ENCODE data around the gene CLCA4. TPM values are rescaled to one million over a fixed set of nuclear protein-coding genes. Genes with fewer than 3 reads are reported as not detected.

CLCA4 gene
- total RNA-seq (under 1 TPM in 3 of 4 donors, not detected in 1; 0.11 to 0.21 (median 0.15) TPM), polyA plus RNA-seq (under 1 TPM in 2 of 3 donors, not detected in 1; 0.03 to 0.04 TPM)
- long read RNA-seq, donor 1, result 0 reads
- long read RNA-seq, donor 2, result 0 reads

GRCh38 chr1:86546787-86547221 lies at the start of gene CLCA4:
TSS of gene CLCA4 (plus strand) at chr1:86547078. CDS start at chr1:86547120, 42 bp downstream.
- no peak within 1 kb of the TSS for H3K4me3 ChIP-seq
- intact Hi-C loops (cut with DNase I), result no loop called here
- no peaks in the 10 kb centered on the region for H3K4me1 ChIP-seq
- ATAC-seq, result no peak
- H3K27ac ChIP-seq, result no peak within 1 kb of the TSS
- H3K27me3 ChIP-seq (ENCODE audit: insufficient read depth in 3 of 3, low read length in 2 of 3), result no peaks in the 10 kb centered on the region
- H3K36me3 ChIP-seq (ENCODE audit: insufficient read depth in 1 of 2, low read depth in 1 of 2), result no peaks in the 10 kb centered on the region
- no peak for DNase-seq
- no peaks in the 10 kb centered on the region for H3K9me3 ChIP-seq
- WGBS, 3 donors, result 52 to 55% (median 53%) methylated on average over 2 of the region's 2 CpGs
- TF ChIP-seq CTCF (IDR thresholded peaks at IDR 0.05), result no peak

GRCh38 chr1:86498281-86498680 lies 48.6 kb upstream of the CLCA4 start:
- DNase-seq (no peak), ATAC-seq (no peak)
- H3K27ac ChIP-seq, result no peak overlapping the region
- H3K27me3 ChIP-seq (ENCODE audit: insufficient read depth in 3 of 3, low read length in 2 of 3), result no peaks in the 10 kb centered on the region
- no peak for TF ChIP-seq CTCF (IDR thresholded peaks at IDR 0.05)
- WGBS, 3 donors, result 82 to 87% (median 83%) methylated on average over 3 of the region's 3 CpGs
- intact Hi-C loops (cut with DNase I), result loop anchor here in 1 of 2 donors (5.0 kb wide), 1 partner anchor 101 kb away; the partner anchor contains the start of gene ODF2L
- no peaks in the 10 kb centered on the region for H3K36me3 ChIP-seq (ENCODE audit: insufficient read depth in 1 of 2, low read depth in 1 of 2)
- H3K9me3 ChIP-seq, result no peaks in the 10 kb centered on the region
- peaks cover 5% of the 10 kb centered on the region for H3K4me1 ChIP-seq
- no peak overlapping the region for H3K4me3 ChIP-seq

DNA sequence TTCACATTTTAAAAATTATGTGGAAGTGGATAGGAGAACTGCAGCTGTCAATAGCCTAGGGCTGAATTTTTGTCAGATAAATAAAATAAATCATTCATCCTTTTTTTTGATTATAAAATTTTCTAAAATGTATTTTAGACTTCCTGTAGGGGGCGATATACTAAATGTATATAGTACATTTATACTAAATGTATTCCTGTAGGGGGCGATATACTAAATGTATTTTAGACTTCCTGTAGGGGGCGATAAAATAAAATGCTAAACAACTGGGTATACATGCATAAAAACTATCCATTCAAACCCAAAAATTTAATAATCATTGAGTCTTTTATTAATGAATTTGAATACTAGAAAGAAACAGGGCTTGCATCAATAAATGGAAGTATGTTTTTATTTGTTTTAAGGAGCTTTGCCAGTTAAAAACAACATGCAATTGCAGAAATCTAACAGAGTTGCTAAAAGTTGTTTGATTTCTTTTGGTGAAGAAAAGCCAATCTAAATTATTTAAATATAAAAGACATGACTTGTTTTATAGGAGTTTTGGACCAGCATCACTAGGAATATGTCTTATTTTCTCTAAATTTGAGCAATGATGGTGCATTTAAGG lies 46.8 kb upstream of the CLCA4 start:
- ATAC-seq (peak in 1 of 4 donors; percentile 64), DNase-seq (no peak)
- H3K4me1 ChIP-seq, result peaks cover 5% of the 10 kb centered on the region
- H3K36me3 ChIP-seq (ENCODE audit: insufficient read depth in 1 of 2, low read depth in 1 of 2), result no peaks in the 10 kb centered on the region
- H3K27me3 ChIP-seq (ENCODE audit: insufficient read depth in 3 of 3, low read length in 2 of 3), result no peaks in the 10 kb centered on the region
- H3K4me3 ChIP-seq, result no peak overlapping the region
- intact Hi-C loops (cut with DNase I), result loop anchor here in 1 of 2 donors (5.0 kb wide), 2 partner anchors 103 to 118 kb away; partner anchors contain the start of gene ODF2L
- peak; percentile 61 for TF ChIP-seq CTCF (IDR thresholded peaks at IDR 0.05)
- H3K9me3 ChIP-seq, result no peaks in the 10 kb centered on the region
- 19 to 24% (median 21%) methylated on average over 3 of the region's 3 CpGs for WGBS, 3 donors
- H3K27ac ChIP-seq, result no peak overlapping the region

DNA sequence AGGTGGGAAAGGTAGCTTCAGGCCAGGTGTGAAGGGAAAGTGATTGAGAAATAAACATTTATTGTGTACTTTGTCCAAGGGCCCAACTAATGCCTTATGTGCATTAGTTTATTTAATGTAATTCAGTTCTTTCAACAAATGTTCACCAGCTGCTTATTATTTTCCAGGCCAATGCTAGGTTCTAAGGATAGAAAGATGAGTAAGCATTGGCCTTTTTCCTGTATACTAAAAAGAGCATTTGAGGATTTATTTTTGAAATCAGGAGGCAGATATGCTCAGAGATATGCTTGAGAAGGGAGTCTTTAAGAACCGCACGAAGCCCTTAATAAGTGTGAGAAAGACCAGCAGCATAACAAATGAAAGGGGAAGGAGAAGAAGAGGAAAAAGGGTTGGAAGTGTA lies 46.2 kb upstream of the CLCA4 start:
- ATAC-seq, result no peak
- intact Hi-C loops (cut with DNase I), result loop anchor here in 1 of 2 donors (5.0 kb wide), 1 partner anchor 118 kb away; no protein-coding TSS in a partner anchor
- no peak for TF ChIP-seq CTCF (IDR thresholded peaks at IDR 0.05)
- Histone ChIP-seq H3K4me1 (peaks cover 5% of the 10 kb centered on the region), H3K27ac (no peak overlapping the region), H3K36me3 (ENCODE audit: insufficient read depth in 1 of 2, low read depth in 1 of 2) (no peaks in the 10 kb centered on the region), H3K9me3 (no peaks in the 10 kb centered on the region), H3K27me3 (ENCODE audit: insufficient read depth in 3 of 3, low read length in 2 of 3) (no peaks in the 10 kb centered on the region), H3K4me3 (no peak overlapping the region)
- no peak for DNase-seq
- 59 to 72% (median 65%) methylated on average over 2 of the region's 2 CpGs for WGBS, 3 donors
